ENCODE measurements around the gene LRSAM1. TPM values are rescaled to one million over a fixed set of nuclear protein-coding genes. Genes with fewer than 3 reads are reported as not detected.

LRSAM1 gene
- total RNA-seq, 4 donors from 2014 or later = 13.0 to 24.7 (median 19.6) TPM

GRCh38 chr9:127451608-127451857 lies 223 bp downstream of the LRSAM1 start:
- TF ChIP-seq, protein P1, sequence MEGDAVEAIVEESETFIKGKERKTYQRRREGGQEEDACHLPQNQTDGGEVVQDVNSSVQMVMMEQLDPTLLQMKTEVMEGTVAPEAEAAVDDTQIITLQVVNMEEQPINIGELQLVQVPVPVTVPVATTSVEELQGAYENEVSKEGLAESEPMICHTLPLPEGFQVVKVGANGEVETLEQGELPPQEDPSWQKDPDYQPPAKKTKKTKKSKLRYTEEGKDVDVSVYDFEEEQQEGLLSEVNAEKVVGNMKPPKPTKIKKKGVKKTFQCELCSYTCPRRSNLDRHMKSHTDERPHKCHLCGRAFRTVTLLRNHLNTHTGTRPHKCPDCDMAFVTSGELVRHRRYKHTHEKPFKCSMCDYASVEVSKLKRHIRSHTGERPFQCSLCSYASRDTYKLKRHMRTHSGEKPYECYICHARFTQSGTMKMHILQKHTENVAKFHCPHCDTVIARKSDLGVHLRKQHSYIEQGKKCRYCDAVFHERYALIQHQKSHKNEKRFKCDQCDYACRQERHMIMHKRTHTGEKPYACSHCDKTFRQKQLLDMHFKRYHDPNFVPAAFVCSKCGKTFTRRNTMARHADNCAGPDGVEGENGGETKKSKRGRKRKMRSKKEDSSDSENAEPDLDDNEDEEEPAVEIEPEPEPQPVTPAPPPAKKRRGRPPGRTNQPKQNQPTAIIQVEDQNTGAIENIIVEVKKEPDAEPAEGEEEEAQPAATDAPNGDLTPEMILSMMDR (IDR thresholded peaks at IDR 0.05; ENCODE audit: low read depth) = no peak

DNA sequence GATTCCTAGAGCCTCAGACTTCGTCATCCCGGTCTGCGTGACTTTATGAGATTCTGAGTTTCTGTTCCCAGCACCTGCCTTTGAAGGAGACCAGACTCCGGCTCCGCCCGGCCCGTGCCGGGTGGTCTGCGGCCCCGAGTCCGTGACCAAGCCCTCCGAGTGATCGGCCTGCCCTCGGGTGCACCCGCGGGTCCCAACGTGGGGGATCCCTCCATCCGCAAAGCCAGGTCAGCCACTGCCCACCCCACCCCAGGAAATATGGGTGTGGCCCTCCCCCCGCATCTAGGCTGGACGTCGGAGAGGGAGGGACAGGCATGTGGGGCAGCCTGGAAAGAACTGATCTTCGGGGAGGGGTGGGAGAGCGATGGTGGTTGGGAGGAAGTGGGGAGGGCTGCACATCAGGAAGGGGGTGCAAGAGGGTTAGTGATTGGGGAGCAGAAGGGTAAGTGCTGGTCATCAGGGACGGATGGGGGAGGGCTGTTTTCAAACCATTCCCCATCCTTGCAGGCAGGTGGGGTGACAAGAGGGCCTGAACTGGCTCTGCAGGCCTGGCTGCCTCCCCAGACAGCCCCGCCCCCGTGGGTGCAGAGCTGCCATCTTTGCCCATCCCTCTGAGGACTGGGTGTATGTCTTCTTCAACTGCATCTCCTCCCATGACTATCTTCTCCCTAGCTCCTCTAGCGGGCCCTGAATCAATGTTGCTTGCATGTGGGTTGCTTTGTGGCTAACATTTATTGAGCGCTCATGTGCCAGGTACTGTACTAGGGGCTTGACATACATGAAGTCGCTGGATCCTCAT lies 747 bp downstream of the LRSAM1 start:
- TF ChIP-seq, protein P1 (IDR thresholded peaks at IDR 0.05; ENCODE audit: low read depth) = no peak

GRCh38 chr9:127452691-127453090 lies 1.4 kb downstream of the LRSAM1 start:
- TF ChIP-seq, protein P1 (IDR thresholded peaks at IDR 0.05; ENCODE audit: low read depth) = no peak

DNA sequence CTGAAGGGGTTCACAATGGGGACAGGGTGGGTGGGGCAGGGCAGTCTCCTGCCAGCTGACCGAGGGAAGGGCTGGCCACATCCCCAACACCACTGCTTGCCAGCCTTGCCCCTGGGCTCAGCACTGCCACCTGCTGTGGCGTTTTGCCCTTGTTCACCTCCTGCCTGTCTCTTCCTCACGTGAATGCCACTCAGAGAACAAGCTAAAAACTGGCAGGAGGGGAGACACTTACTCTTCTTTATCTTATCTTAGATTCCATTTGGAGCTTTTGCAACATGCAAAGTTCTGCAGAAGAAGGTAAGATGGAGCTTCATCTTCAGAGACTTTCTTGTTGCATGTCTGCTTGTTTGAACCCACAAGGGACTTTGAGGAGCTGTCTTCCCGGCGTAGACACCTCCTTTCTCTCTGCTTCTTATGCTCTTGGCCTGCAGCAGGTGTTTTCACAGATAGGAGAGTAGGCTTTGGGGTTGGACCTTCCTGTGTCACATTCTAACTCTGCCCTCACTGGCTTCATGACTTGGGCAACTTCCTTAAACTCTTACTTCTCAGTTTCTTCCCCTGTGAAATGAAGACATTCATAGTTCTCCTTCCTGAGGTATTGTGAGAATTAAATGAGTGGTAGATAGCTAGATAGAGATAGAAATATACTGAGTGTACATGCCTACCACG lies 4.1 kb downstream of the LRSAM1 start:
- TF ChIP-seq, protein P1 (IDR thresholded peaks at IDR 0.05; ENCODE audit: low read depth) = no peak

GRCh38 chr9:127457191-127457878 lies 6.0 kb downstream of the LRSAM1 start:
- TF ChIP-seq, protein P1 (IDR thresholded peaks at IDR 0.05; ENCODE audit: low read depth) = no peak

DNA sequence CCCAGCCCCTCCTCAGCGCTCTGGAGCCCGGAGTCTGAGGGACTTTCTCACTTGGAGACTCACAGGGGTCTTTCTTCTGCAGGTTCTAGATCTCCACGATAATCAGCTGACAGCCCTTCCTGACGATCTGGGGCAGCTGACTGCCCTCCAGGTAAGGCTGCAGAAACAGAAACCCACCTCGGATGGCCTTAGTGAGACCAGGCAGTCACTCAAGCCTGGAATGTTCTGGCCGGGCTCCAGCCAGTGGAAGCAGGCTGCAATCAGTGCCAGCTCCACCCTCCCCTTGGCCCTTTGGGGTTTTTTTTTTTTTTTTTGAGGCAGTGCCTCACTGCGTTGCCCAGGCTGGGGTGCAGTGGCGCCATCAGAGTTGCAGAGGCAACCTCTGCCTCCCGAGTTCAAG lies 7.6 kb downstream of the LRSAM1 start:
- TF ChIP-seq, protein P1 (IDR thresholded peaks at IDR 0.05; ENCODE audit: low read depth) = no peak

GRCh38 chr9:127463382-127463781 lies 12.1 kb downstream of the LRSAM1 start:
- TF ChIP-seq, protein P1 (IDR thresholded peaks at IDR 0.05; ENCODE audit: low read depth) = no peak

Measured in subcutaneous adipose tissue (tissue), 4 donors.